ENCODE results near the gene OMG. TPM values are rescaled to one million over a fixed set of nuclear protein-coding genes. Genes with fewer than 3 reads are reported as not detected.
"Not testable (repeated sequence)": the region's sequence is repeated elsewhere in the genome, so short reads cannot be mapped to it uniquely, and the experiment has no call there.

The OMG gene
- total RNA-seq, 2 donors from 2014 or later: not detected

DNA sequence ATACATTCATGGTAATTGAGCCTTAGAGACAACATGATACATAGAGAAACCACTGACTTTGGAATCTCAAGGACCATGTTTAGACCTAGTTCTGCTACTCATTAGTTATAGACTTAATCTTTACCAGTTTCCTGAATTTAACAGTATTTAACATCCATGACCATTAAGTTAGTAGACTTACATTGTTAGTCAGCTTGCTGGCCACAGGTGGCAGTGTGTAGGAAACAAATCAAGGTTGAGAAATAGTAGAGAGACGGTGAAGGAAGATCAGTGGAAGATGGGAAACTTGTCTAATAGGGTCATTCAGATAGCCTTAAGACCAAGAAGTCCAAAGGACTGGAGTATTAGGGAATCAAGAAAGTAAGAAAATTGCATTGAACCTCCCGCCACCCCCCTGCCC lies 31.0 kb downstream of the OMG start:
- no peaks in the 10 kb centered on the region for H3K27me3 ChIP-seq (replicated peaks; ENCODE audit: insufficient read depth)
- no peak overlapping the region for H3K27ac ChIP-seq
- TF ChIP-seq CTCF (IDR thresholded peaks at IDR 0.05): no peak
- no peak overlapping the region for H3K4me3 ChIP-seq
- H3K36me3 ChIP-seq: peaks cover 4% of the 10 kb centered on the region
- ATAC-seq (ENCODE audit: insufficient number of reproducible peaks, low FRiP score, low read depth): no peak
- no peak for DNase-seq (ENCODE audit: low spot score)
- no peaks in the 10 kb centered on the region for H3K9me3 ChIP-seq
- H3K4me1 ChIP-seq (ENCODE audit: control insufficient read depth in 1 of 2, low read depth in 2 of 2): peaks cover 18 to 28% of the 10 kb centered on the region in 2 donors

DNA sequence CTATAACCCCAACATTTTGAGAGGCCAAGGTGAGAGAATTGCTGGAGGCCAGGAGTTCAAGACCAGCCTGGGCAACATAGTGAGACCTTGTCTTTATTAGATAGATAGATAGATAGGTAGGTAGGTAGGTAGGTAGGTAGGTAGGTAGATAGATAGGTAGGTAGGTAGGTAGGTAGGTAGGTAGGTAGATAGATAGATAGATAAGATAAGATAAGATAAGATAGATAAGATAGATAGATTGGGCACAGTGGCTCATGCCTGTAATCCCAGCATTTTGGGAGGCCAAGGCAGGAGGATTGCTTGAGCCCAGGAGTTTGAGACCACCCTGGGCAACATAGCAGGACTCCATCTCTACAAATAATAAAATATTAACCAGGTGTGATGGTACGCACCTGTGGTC lies 34.1 kb downstream of the OMG start:
- not testable (repeated sequence) for DNase-seq (ENCODE audit: low spot score); H3K9me3 ChIP-seq; H3K27me3 ChIP-seq (replicated peaks; ENCODE audit: insufficient read depth); H3K4me3 ChIP-seq; H3K27ac ChIP-seq; ATAC-seq (ENCODE audit: insufficient number of reproducible peaks, low FRiP score, low read depth); H3K4me1 ChIP-seq (ENCODE audit: control insufficient read depth in 1 of 2, low read depth in 2 of 2)
- H3K36me3 ChIP-seq: peaks cover 11% of the 10 kb centered on the region

GRCh38 chr17:31261601-31262000 lies 35.4 kb downstream of the OMG start:
- Histone ChIP-seq H3K9me3 (no peaks in the 10 kb centered on the region), H3K27ac (no peak overlapping the region), H3K36me3 (peaks cover 11% of the 10 kb centered on the region), H3K4me1 (ENCODE audit: control insufficient read depth in 1 of 2, low read depth in 2 of 2) (no peaks in the 10 kb centered on the region), H3K27me3 (replicated peaks; ENCODE audit: insufficient read depth) (no peaks in the 10 kb centered on the region), H3K4me3 (no peak overlapping the region)
- no peak for TF ChIP-seq CTCF (IDR thresholded peaks at IDR 0.05)
- no peak for DNase-seq (ENCODE audit: low spot score)
- ATAC-seq (ENCODE audit: insufficient number of reproducible peaks, low FRiP score, low read depth): no peak

DNA sequence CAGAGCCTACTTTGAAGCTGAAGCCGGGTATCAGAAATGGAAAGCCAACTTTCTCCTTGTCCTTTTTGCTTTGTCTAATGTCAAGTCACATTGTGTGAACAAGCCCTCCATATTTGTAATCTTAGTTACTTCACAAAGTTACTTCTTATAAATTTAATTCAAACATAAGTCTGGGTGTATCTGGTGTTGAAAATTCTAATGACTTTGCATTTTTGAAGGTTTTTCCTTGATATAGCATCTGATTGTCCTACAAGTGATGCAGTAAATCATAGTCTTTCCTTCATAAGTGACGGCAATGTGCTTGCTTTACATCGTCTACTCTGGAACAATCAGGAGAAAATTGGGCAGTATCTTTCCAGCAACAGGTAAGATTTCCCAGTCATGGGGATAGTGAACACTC lies 36.9 kb downstream of the OMG start:
- TF ChIP-seq CTCF (IDR thresholded peaks at IDR 0.05): no peak
- ATAC-seq (ENCODE audit: insufficient number of reproducible peaks, low FRiP score, low read depth) (no peak), DNase-seq (ENCODE audit: low spot score) (no peak)
- Histone ChIP-seq H3K9me3 (no peaks in the 10 kb centered on the region), H3K27ac (no peak overlapping the region), H3K4me3 (no peak overlapping the region), H3K27me3 (replicated peaks; ENCODE audit: insufficient read depth) (no peaks in the 10 kb centered on the region), H3K36me3 (peaks cover 11% of the 10 kb centered on the region), H3K4me1 (ENCODE audit: control insufficient read depth in 1 of 2, low read depth in 2 of 2) (no peaks in the 10 kb centered on the region)

DNA sequence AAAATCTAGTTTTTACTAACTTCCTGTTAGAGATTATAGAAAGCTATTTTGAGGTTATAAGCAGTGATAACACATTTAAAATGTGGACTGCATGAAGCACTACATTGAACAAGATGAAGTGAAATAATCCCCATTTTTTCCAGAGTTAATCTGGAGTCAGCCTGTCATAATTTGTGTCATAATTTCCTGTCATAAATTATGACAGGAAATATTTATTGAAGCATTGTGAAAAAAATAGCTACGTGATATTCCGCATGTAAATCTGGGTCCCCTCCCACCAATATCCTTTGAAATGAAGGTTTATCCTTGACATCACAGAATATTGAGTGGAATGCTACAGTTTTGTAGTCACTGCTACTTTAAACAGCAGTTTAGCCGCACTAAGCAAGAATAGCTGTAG lies 40.1 kb downstream of the OMG start:
- no peaks in the 10 kb centered on the region for H3K27me3 ChIP-seq (replicated peaks; ENCODE audit: insufficient read depth)
- H3K36me3 ChIP-seq: peaks cover 11% of the 10 kb centered on the region
- H3K9me3 ChIP-seq: no peaks in the 10 kb centered on the region
- no peak for ATAC-seq (ENCODE audit: insufficient number of reproducible peaks, low FRiP score, low read depth)
- DNase-seq (ENCODE audit: low spot score): no peak
- H3K4me3 ChIP-seq: no peak overlapping the region
- no peak overlapping the region for H3K27ac ChIP-seq
- no peak for TF ChIP-seq CTCF (IDR thresholded peaks at IDR 0.05)
- H3K4me1 ChIP-seq (ENCODE audit: control insufficient read depth in 1 of 2, low read depth in 2 of 2): no peaks in the 10 kb centered on the region

GRCh38 chr17:31254654-31255053 lies 42.4 kb downstream of the OMG start:
- no peaks in the 10 kb centered on the region for H3K9me3 ChIP-seq
- no peaks in the 10 kb centered on the region for H3K27me3 ChIP-seq (replicated peaks; ENCODE audit: insufficient read depth)
- no peak for TF ChIP-seq CTCF (IDR thresholded peaks at IDR 0.05)
- H3K36me3 ChIP-seq: peaks cover 7% of the 10 kb centered on the region
- peaks cover 12 to 16% of the 10 kb centered on the region in 2 donors for H3K4me1 ChIP-seq (ENCODE audit: control insufficient read depth in 1 of 2, low read depth in 2 of 2)
- no peak overlapping the region for H3K27ac ChIP-seq
- H3K4me3 ChIP-seq: no peak overlapping the region
- ATAC-seq (ENCODE audit: insufficient number of reproducible peaks, low FRiP score, low read depth) (no peak), DNase-seq (ENCODE audit: low spot score) (no peak)
